Measurements from ENCODE around the gene LACTB. TPM values are rescaled to one million over a fixed set of nuclear protein-coding genes. Genes with fewer than 3 reads are reported as not detected.
"Not testable (repeated sequence)": the region's sequence is repeated elsewhere in the genome, so short reads cannot be mapped to it uniquely, and the experiment has no call there.

LACTB gene
- total RNA-seq, 1 donor from 2014 or later = 10.9 TPM

DNA sequence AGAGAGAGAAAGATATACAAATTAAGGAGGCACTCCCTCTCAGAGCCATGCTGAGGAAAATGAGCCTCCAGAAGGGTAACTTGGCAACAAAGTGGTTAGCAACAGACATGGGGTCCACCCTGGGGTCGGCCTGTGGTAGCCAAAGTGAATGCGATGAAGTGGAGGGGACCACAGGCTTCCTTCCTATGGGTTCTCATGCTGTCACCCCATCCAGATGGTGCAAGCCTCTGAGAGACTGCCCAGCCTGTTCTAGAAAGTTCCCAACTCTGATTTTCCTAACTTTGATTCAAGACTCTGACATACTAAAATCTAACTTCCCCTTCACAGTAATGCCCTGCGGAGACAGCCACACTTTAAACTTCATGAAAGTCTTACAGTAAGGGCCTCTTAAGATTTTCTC, 18.2 kb upstream of the LACTB start:
- no peaks in the 10 kb centered on the region for H3K9me3 Mint-ChIP-seq
- H3K4me3 Mint-ChIP-seq = no peak overlapping the region
- H3K4me1 Mint-ChIP-seq (ENCODE audit: unreplicated experiment) = peaks cover 3% of the 10 kb centered on the region
- no peak for TF ChIP-seq CTCF (conservative IDR thresholded peaks at IDR 0.05)
- H3K27me3 Mint-ChIP-seq = peaks cover 4% of the 10 kb centered on the region
- no peak for DNase-seq (ENCODE audit: extremely low spot score, unreplicated experiment)
- no peak overlapping the region for H3K27ac Mint-ChIP-seq
- H3K36me3 Mint-ChIP-seq = no peaks in the 10 kb centered on the region

GRCh38 chr15:63104727-63105126, 16.9 kb upstream of the LACTB start:
- Mint-ChIP-seq H3K4me1 (ENCODE audit: unreplicated experiment) (peaks cover 12% of the 10 kb centered on the region), H3K4me3 (no peak overlapping the region), H3K27me3 (peaks cover 8% of the 10 kb centered on the region), H3K9me3 (no peaks in the 10 kb centered on the region), H3K36me3 (no peaks in the 10 kb centered on the region), H3K27ac (no peak overlapping the region)
- no peak for DNase-seq (ENCODE audit: extremely low spot score, unreplicated experiment)
- no peak for TF ChIP-seq CTCF (conservative IDR thresholded peaks at IDR 0.05)

GRCh38 chr15:63105354-63105753, 16.3 kb upstream of the LACTB start:
- H3K9me3 Mint-ChIP-seq; H3K27ac Mint-ChIP-seq; H3K27me3 Mint-ChIP-seq; DNase-seq (ENCODE audit: extremely low spot score, unreplicated experiment); H3K4me3 Mint-ChIP-seq; H3K36me3 Mint-ChIP-seq: not testable (repeated sequence)
- peaks cover 17% of the 10 kb centered on the region for H3K4me1 Mint-ChIP-seq (ENCODE audit: unreplicated experiment)

DNA sequence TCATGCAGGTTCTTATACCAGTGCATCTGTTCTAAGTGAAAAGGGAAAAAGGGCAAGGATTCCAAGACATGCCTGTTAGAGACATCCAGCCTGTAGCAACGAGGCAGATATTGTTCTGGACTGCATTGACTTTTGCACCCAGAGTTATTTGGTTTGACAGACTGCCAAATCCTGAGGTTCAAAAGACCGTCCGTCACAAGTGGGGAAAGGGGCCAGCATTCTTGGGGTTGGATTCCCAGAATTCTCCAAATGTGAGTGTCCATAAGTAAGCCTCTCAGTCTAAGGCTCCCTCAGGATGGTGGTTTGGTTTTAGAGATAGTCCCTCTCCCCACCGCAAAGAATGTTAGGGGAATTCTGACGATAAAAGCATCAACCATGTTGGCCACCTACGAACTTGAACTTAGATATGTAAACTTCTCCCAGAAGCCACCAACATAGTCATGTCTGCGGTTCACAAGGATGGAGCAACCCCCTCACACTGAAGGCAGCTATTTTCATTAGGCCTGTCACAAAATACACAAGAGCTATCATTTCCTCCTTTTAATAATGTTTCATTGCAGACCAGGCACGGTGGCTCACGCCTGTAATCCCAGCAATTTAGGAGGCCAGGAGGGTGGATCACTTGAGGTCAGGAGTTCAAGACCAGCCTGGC, 13.6 kb upstream of the LACTB start:
- Mint-ChIP-seq H3K27me3 (peaks cover 8% of the 10 kb centered on the region), H3K27ac (no peak overlapping the region), H3K4me1 (ENCODE audit: unreplicated experiment) (peaks cover 17% of the 10 kb centered on the region), H3K9me3 (peaks cover 5% of the 10 kb centered on the region), H3K4me3 (no peak overlapping the region), H3K36me3 (no peaks in the 10 kb centered on the region)
- DNase-seq (ENCODE audit: extremely low spot score, unreplicated experiment) = no peak
- no peak for TF ChIP-seq CTCF (conservative IDR thresholded peaks at IDR 0.05)

DNA sequence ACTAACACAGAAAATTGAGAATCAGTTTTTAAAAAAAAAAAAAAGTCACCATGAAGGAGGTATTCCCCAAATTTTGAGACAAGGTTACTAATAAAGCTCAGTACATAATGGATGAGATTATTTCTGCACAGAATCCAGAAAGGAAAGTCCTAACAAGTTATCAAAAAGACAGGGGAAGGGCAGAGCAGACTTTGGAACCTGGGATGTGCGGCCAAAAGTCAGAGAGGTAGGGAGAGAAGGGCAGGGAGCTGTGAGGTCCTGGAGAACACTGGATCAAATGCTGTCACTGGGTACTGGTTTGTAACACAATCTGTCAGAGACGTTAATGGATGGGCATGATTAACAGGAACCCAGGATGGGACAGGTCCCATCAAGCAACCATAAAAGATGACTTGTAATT, 12.2 kb upstream of the LACTB start:
- H3K4me1 Mint-ChIP-seq (ENCODE audit: unreplicated experiment) = peaks cover 17% of the 10 kb centered on the region
- peaks cover 5% of the 10 kb centered on the region for H3K9me3 Mint-ChIP-seq
- peaks cover 8% of the 10 kb centered on the region for H3K27me3 Mint-ChIP-seq
- TF ChIP-seq CTCF (conservative IDR thresholded peaks at IDR 0.05) = no peak
- H3K36me3 Mint-ChIP-seq = no peaks in the 10 kb centered on the region
- no peak overlapping the region for H3K27ac Mint-ChIP-seq
- H3K4me3 Mint-ChIP-seq = no peak overlapping the region
- DNase-seq (ENCODE audit: extremely low spot score, unreplicated experiment) = no peak

DNA sequence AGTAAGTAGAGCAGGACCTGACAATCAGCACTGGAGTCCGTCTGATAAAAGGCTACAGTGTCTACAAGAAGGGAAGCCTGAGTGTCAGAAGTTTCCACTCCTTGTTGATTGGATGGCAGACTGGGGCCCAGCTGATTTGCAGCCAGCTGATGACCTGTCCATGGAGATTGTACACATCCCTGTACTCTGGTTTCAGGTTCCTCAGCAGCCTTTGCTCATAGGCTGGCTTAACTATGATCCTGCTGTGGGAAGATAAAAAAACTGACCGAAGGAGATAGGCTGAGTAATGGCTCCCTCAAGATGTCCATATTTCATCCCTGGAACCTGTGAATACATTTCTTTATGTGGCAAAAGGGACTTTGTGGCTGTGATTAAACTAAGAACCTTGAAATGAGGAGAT, 11.7 kb upstream of the LACTB start:
- Mint-ChIP-seq H3K27ac (no peak overlapping the region), H3K27me3 (peaks cover 8% of the 10 kb centered on the region), H3K4me3 (no peak overlapping the region), H3K9me3 (peaks cover 5% of the 10 kb centered on the region), H3K4me1 (ENCODE audit: unreplicated experiment) (peaks cover 17% of the 10 kb centered on the region), H3K36me3 (no peaks in the 10 kb centered on the region)
- no peak for TF ChIP-seq CTCF (conservative IDR thresholded peaks at IDR 0.05)
- DNase-seq (ENCODE audit: extremely low spot score, unreplicated experiment) = no peak

Data from type B pancreatic cell (in vitro differentiated cells).